Transverse colon (tissue), 4 donors: ENCODE results near the gene HIPK3.

Source experiments
- EP300 ChIP-seq: sonication (generic); formaldehyde crosslinking; IDR thresholded peaks from one replicate; pipeline ENCODE4 v1.6.1; 2017; ENCODE audit warnings: antibody characterized with exemption, low read depth
- POLR2A ChIP-seq: fragments of 450-650 bp; IDR thresholded peaks from one replicate; pipeline ENCODE4 v1.6.1; 2016; ENCODE audit warnings: antibody characterized with exemption, mild to moderate bottlenecking, moderate library complexity
- POLR2AphosphoS5 ChIP-seq, 3 donors: sonication (generic); formaldehyde crosslinking; IDR thresholded peaks; one replicate each; pipeline ENCODE4 v1.6.1; 2016; ENCODE audit warnings: antibody characterized with exemption in 3 of 3
- TF ChIP-seq, protein P1 (sequence below), 5 experiments: fragments of 200-600 bp in 3 of 5; fragments of 450-650 bp in 2 of 5; sonication (generic) in 3 of 5; IDR thresholded peaks; 1 replicate in 2 of 5; 2 replicates in 3 of 5; pipeline ENCODE4 v1.5.1; 2016 to 2017; ENCODE audit warnings: antibody characterized with exemption in 5 of 5, inconsistent platforms in 3 of 5, mild to moderate bottlenecking in 2 of 5, moderate library complexity in 1 of 5

DNA sequence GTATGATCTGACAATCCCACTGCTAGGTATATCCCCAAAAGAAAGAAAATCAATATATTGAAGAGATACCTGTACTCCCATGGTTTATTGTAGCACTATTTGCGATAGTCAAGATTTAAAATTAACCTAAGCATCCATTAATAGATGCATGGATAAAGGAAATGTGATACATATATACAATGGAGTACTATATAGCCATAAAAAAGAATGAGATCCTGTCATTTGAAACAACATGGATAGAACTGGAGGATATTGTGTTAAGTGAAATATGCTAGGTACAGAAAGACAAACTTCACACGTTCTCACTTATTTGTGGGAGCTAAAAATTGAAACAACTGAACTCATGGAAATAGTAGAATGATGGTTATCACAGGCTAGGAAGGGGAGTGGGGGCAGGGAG is 14.6 kb upstream of the HIPK3 start:
- TF ChIP-seq POLR2AphosphoS5 (IDR thresholded peaks at IDR 0.05) = no peak
- TF ChIP-seq, protein P1, sequence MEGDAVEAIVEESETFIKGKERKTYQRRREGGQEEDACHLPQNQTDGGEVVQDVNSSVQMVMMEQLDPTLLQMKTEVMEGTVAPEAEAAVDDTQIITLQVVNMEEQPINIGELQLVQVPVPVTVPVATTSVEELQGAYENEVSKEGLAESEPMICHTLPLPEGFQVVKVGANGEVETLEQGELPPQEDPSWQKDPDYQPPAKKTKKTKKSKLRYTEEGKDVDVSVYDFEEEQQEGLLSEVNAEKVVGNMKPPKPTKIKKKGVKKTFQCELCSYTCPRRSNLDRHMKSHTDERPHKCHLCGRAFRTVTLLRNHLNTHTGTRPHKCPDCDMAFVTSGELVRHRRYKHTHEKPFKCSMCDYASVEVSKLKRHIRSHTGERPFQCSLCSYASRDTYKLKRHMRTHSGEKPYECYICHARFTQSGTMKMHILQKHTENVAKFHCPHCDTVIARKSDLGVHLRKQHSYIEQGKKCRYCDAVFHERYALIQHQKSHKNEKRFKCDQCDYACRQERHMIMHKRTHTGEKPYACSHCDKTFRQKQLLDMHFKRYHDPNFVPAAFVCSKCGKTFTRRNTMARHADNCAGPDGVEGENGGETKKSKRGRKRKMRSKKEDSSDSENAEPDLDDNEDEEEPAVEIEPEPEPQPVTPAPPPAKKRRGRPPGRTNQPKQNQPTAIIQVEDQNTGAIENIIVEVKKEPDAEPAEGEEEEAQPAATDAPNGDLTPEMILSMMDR (IDR thresholded peaks at IDR 0.05) = no peak
- TF ChIP-seq POLR2A = no peak
- TF ChIP-seq EP300 = no peak
